HCT116 (cell line): ENCODE results near the gene TAL1.

ENCODE experiments used
- CBX3 ChIP-seq: IDR thresholded peaks from 2 replicates; pipeline ENCODE4 v1.6.1; 2012; ENCODE audit warnings: low read depth
- CEBPB ChIP-seq: IDR thresholded peaks from 2 replicates; pipeline ENCODE4 v1.6.1; 2012; ENCODE audit warnings: low read depth
- CTCF ChIP-seq, 3 experiments: fragments of 200-600 bp in 1 of 3; sonication (generic) in 1 of 3; IDR thresholded peaks in 2 of 3; conservative IDR thresholded peaks in 1 of 3; 2 replicates each; pipeline ENCODE4 v1.5.1; 2012 to 2017; ENCODE audit warnings: low read depth in 2 of 3, low read length in 2 of 3, antibody characterized with exemption in 1 of 3, borderline replicate concordance in 1 of 3, control low read depth in 1 of 3, mild to moderate bottlenecking in 1 of 3, mixed read lengths in 1 of 3, mixed run types in 1 of 3, moderate library complexity in 1 of 3; ENCODE audit not compliant: insufficient read depth in 1 of 3
- EZH2 ChIP-seq: fragments of 200-600 bp; sonication (generic); IDR thresholded peaks from 2 replicates; pipeline ENCODE4 v1.6.1; 2017; ENCODE audit warnings: antibody characterized with exemption, mixed run types
- EZH2phosphoT487 ChIP-seq: fragments of 200-600 bp; IDR thresholded peaks from 2 replicates; pipeline ENCODE4 v1.6.1; 2018; ENCODE audit warnings: antibody characterized with exemption, borderline replicate concordance
- FOSL1 ChIP-seq: IDR thresholded peaks from 2 replicates; pipeline ENCODE4 v1.6.1; 2012; ENCODE audit warnings: low read depth
- MAX ChIP-seq: IDR thresholded peaks from 2 replicates; pipeline ENCODE4 v1.6.1; 2012
- POLR2A ChIP-seq: IDR thresholded peaks from 2 replicates; pipeline ENCODE4 v1.7.0; 2011; ENCODE audit warnings: borderline replicate concordance; ENCODE audit not compliant: insufficient read depth, insufficient read length; ENCODE audit errors: extremely low read depth
- RAD21 ChIP-seq: IDR thresholded peaks from 2 replicates; pipeline ENCODE4 v1.6.1; 2012; ENCODE audit warnings: low read depth, mild to moderate bottlenecking
- SP1 ChIP-seq: IDR thresholded peaks from 2 replicates; pipeline ENCODE4 v1.6.1; 2012; ENCODE audit warnings: low read depth
- SRF ChIP-seq: IDR thresholded peaks from 2 replicates; pipeline ENCODE4 v1.6.1; 2012; ENCODE audit warnings: low read depth
- ZBTB33 ChIP-seq: IDR thresholded peaks from 2 replicates; pipeline ENCODE4 v1.6.1; 2011; ENCODE audit warnings: mild to moderate bottlenecking, low read length, moderate library complexity; ENCODE audit not compliant: insufficient replicate concordance; ENCODE audit errors: extremely low read depth
- ZNF274 ChIP-seq: fragments of 200-500 bp; sonication (Bioruptor generic); IDR thresholded peaks from 2 replicates; pipeline ENCODE4 v1.6.1; 2014; ENCODE audit warnings: mild to moderate bottlenecking, low read depth, low read length, inconsistent platforms

DNA sequence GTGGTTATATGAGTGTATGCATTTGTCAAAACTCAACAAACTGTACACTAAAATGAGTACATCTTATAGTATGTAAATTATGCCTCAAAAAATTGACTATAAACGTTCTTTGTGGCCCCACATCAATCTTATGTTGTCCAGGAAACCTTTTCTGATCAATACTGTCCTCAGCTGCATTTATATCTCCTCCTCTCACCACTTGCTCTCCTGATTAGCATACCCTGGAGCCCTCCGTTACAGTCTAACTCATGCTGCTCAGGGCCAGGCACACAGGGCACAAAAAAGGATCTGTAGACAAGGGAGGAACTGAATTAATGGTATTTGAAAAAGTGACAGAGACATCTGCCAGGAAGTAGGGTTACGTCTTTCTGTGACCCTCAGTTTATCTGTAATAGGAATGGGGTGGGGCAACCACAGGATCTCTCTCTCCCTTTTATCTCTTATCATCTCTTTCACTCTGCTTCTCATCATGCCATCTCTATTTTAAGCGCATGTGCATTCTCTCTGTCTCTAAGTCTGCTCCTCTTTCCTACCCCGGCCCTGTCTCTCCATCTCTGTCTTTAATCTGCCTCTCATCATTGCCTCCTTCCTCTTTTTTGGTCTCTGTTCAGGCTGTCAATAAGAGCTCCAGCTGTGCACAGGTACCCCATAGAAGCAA, 7.0 kb upstream of the TAL1 start:
- TF ChIP-seq CTCF (IDR thresholded peaks at IDR 0.05 in 2 of 3, conservative IDR thresholded peaks at IDR 0.05 in 1 of 3; ENCODE audit: borderline replicate concordance in 1 of 3, insufficient read depth in 1 of 3, low read depth in 2 of 3, low read length in 2 of 3), result no peak
- TF ChIP-seq CEBPB, result no peak
- TF ChIP-seq EZH2phosphoT487, result no peak
- no peak for TF ChIP-seq MAX
- no peak for TF ChIP-seq EZH2
- no peak for TF ChIP-seq FOSL1
- TF ChIP-seq ZNF274, result no peak
- TF ChIP-seq POLR2A, result no peak
- no peak for TF ChIP-seq SP1
- TF ChIP-seq SRF, result no peak
- no peak for TF ChIP-seq RAD21
- TF ChIP-seq CBX3, result no peak
- no peak for TF ChIP-seq ZBTB33
